Sigmoid colon (tissue), 7 donors: ENCODE measurements around the gene EDEM1. TPM values are rescaled to one million over a fixed set of nuclear protein-coding genes. Genes with fewer than 3 reads are reported as not detected.

Experiments
- DNase-seq: peaks from one replicate; pipeline ENCODE4 v3.0.0-alpha.2; 2019
- H3K27ac ChIP-seq, 4 donors: fragments of 200-600 bp; sonication (generic); one replicate each; pipeline ENCODE4 v1.5.1; 2016 to 2019; ENCODE audit warnings: mild to moderate bottlenecking in 1 of 4
- H3K27me3 ChIP-seq, 3 donors: fragments of 200-600 bp; sonication (generic); one replicate each; pipeline ENCODE4 v1.5.1; 2019; ENCODE audit warnings: mild to moderate bottlenecking in 1 of 3
- H3K36me3 ChIP-seq, 4 donors: fragments of 200-600 bp; sonication (generic); one replicate each; pipeline ENCODE4 v1.5.1; 2016 to 2019
- H3K4me1 ChIP-seq, 4 donors: fragments of 200-600 bp; sonication (generic); one replicate each; pipeline ENCODE4 v1.5.1; 2017 to 2019
- H3K4me3 ChIP-seq, 4 donors: fragments of 200-600 bp; sonication (generic); one replicate each; pipeline ENCODE4 v1.5.1; 2017 to 2019; ENCODE audit warnings: mild to moderate bottlenecking in 2 of 4, moderate library complexity in 1 of 4
- H3K9me3 ChIP-seq, 4 donors: fragments of 200-600 bp in 3 of 4; sonication (generic) in 3 of 4; one replicate each; pipeline versions ENCODE4 v1.5.1 to v1.6.1; 2013 to 2019
- EP300 ChIP-seq, 4 donors: sonication (generic); formaldehyde crosslinking; IDR thresholded peaks; one replicate each; pipeline ENCODE4 v1.6.1; 2017; ENCODE audit warnings: antibody characterized with exemption in 4 of 4
- POLR2A ChIP-seq, 2 donors: fragments of 450-650 bp; IDR thresholded peaks; one replicate each; pipeline ENCODE4 v1.6.1; 2016; ENCODE audit warnings: antibody characterized with exemption in 2 of 2, mild to moderate bottlenecking in 2 of 2, moderate library complexity in 2 of 2
- POLR2AphosphoS5 ChIP-seq, 4 donors: sonication (generic); formaldehyde crosslinking; IDR thresholded peaks; one replicate each; pipeline ENCODE4 v1.6.1; 2017; ENCODE audit warnings: antibody characterized with exemption in 4 of 4
- WGBS, 2 donors: extraction: QIAGEN DNeasy Blood & Tissue Kit; methylation state at CpG; one replicate each; pipeline ENCODE4 v1.1.7; 2013; 5-methylcytosine and 5-hydroxymethylcytosine counted together
- intact Hi-C: fragments of 100-400 bp; cut with DNase I; formaldehyde crosslinking; loops from one replicate; pipeline ENCODE4 v1.15.1; 2023
- polyA plus RNA-seq, 3 donors: library from polyadenylated mRNA; stranded (reverse); fragments of 200-250 nt; gene quantifications; one replicate each; pipeline ENCODE4 v1.2.3, GENCODE V29; 2013
- total RNA-seq, 4 donors: library from RNA; depleted of rRNA; stranded (reverse); fragments of >200 nt; gene quantifications; one replicate each; pipeline ENCODE4 v1.1.0, GENCODE V29; 2016
- TF ChIP-seq, protein P1 (sequence below), 4 experiments: fragments of 450-650 bp in 3 of 4; fragments of 200-600 bp in 1 of 4; IDR thresholded peaks; one replicate each; pipeline ENCODE4 v1.5.1; 2016 to 2019; ENCODE audit warnings: antibody characterized with exemption in 4 of 4, mild to moderate bottlenecking in 3 of 4, moderate library complexity in 2 of 4
- donor health status: healthy with polysubstance abuse.
- donor health status: Bipolar disorder and iron deficiency.
- donor health status: healthy.

EDEM1 gene
- total and polyA plus RNA-seq, 7 donors, result 3.6 to 23.8 (median 18.1) TPM

DNA sequence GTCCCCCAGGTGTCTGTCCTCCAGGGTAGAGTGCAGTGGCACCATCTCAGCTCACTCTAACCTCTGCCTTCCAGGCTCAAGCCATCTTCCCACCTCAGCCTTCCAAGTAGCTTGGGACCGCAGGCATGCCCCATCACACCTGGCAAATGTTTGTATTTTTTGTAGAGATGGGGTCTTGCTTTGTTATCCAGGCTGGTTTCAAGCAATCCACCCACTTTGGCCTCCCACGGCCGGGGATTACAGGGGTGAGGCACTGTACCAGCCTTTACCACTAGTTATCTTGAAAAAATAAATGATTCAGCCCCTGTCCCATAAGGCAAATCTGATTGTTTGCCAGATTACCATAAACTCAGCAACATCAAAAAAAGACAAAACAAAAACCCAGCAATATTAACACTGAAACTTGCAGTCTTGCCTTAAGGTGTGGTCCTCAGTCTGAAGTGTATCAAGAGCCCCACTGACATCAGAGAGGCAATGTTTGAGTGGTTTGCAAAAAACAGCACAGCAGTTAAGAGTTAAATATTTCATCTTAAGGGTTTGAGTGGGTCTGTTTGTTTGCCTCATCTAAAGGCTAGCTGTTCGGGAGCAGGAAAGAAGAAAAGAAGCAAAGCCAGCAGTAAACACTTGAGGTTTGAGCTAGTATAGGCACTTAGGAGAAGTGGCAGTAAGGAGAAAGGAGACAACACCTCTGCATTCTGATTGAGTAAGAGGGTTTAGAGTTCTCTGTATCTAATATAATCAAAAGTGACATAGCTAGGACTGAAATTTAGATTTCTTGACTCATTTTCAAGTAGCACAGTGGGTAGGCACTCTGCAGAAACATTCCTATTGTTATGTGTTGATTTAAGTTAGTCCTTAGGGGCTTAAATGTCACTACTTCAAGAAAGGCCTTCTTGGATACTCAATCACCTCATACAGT is 26.3 kb upstream of the EDEM1 start:
- no peak for TF ChIP-seq POLR2A (IDR thresholded peaks at IDR 0.05)
- no peak for TF ChIP-seq POLR2AphosphoS5 (IDR thresholded peaks at IDR 0.05)
- no peak for TF ChIP-seq EP300 (IDR thresholded peaks at IDR 0.05)
- TF ChIP-seq, protein P1, sequence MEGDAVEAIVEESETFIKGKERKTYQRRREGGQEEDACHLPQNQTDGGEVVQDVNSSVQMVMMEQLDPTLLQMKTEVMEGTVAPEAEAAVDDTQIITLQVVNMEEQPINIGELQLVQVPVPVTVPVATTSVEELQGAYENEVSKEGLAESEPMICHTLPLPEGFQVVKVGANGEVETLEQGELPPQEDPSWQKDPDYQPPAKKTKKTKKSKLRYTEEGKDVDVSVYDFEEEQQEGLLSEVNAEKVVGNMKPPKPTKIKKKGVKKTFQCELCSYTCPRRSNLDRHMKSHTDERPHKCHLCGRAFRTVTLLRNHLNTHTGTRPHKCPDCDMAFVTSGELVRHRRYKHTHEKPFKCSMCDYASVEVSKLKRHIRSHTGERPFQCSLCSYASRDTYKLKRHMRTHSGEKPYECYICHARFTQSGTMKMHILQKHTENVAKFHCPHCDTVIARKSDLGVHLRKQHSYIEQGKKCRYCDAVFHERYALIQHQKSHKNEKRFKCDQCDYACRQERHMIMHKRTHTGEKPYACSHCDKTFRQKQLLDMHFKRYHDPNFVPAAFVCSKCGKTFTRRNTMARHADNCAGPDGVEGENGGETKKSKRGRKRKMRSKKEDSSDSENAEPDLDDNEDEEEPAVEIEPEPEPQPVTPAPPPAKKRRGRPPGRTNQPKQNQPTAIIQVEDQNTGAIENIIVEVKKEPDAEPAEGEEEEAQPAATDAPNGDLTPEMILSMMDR (IDR thresholded peaks at IDR 0.05), result no peak
- H3K27ac ChIP-seq, result no peak overlapping the region
- intact Hi-C loops, result no loop called here
- H3K9me3 ChIP-seq, result no peaks in the 10 kb centered on the region
- no peaks in the 10 kb centered on the region for H3K36me3 ChIP-seq
- 77% methylated on average over 4 of the region's 4 CpGs for WGBS, 2 donors
- no peaks in the 10 kb centered on the region for H3K27me3 ChIP-seq
- DNase-seq, result no peak
- H3K4me3 ChIP-seq, result no peak overlapping the region
- H3K4me1 ChIP-seq, result peaks cover 0 to 29% (median 20%) of the 10 kb centered on the region in 4 donors

DNA sequence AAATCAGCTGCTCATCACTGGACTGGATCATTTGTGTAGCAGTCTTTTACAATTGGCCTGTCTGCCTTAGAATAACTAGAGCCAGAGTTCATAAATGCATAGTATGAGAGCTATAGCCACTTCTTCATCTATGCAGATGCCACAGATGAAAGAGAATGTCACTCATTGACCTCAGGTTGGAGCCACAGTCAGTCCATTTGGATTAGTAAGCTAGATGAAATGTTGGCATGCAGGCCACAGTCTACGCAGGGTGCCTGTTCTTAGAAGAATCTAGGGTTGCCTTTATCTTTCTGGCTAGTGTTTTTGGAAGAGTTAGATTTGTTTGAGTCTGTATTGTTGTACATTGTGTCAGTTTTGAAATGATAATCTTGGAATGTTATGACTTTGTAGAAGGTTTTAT is 25.4 kb upstream of the EDEM1 start:
- 95 to 96% methylated on average over 1 of the region's 1 CpG for WGBS, 2 donors
- Histone ChIP-seq H3K4me3 (no peak overlapping the region), H3K36me3 (no peaks in the 10 kb centered on the region), H3K27ac (no peak overlapping the region), H3K9me3 (no peaks in the 10 kb centered on the region), H3K4me1 (peaks cover 0 to 29% (median 20%) of the 10 kb centered on the region in 4 donors), H3K27me3 (no peaks in the 10 kb centered on the region)
- TF ChIP-seq EP300 (IDR thresholded peaks at IDR 0.05), result no peak
- no peak for DNase-seq
- intact Hi-C loops, result no loop called here

DNA sequence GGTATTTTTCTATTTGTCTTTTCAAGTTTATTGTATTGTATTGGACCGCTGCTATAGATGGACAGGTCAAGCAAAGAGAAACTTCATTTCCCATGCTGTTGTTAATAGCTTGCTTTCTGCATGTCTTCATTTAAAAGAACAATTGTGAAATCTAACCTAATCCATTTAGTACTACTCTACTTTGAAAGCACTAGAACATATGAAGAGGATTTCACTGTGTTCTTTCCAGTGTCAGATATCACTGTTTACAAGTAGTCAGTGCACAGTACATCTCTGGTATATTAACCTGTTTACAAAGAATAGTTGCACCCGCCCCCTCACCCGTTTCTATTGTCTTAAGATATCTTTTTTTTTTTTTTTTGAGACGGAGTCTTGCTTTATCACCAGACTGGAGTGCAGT is 21.8 kb upstream of the EDEM1 start:
- 90 to 92% methylated on average over 4 of the region's 4 CpGs for WGBS, 2 donors
- intact Hi-C loops, result no loop called here
- Histone ChIP-seq H3K27me3 (no peaks in the 10 kb centered on the region), H3K27ac (no peak overlapping the region), H3K36me3 (peaks cover 0 to under 1% (median 0%) of the 10 kb centered on the region in 4 donors), H3K9me3 (no peaks in the 10 kb centered on the region), H3K4me1 (peaks cover 0 to 22% (median 16%) of the 10 kb centered on the region in 4 donors), H3K4me3 (no peak overlapping the region)
- DNase-seq, result no peak
- TF ChIP-seq EP300 (IDR thresholded peaks at IDR 0.05) (no peak), POLR2A (IDR thresholded peaks at IDR 0.05) (no peak), POLR2AphosphoS5 (IDR thresholded peaks at IDR 0.05) (no peak)
- TF ChIP-seq, protein P1 (IDR thresholded peaks at IDR 0.05), result no peak

DNA sequence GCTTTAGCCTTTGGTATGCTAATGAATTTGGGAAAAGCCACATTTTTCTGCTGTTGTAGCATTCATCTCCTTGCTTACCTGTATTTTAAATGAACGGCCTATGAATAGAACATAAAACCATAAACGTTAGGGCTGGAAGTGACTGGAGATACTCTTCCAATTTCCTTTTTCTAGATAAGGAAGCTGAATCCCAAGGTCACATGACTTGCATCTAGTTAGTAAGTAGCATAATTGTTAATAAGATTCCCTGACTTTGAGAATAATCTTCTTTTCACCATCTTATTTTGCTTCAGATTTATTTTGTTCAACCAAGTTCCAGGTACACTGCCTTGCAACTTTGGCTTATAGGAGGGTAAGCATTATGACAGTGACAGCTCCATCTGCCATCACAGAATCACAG is 20.7 kb upstream of the EDEM1 start:
- Histone ChIP-seq H3K9me3 (no peaks in the 10 kb centered on the region), H3K27me3 (no peaks in the 10 kb centered on the region), H3K36me3 (peaks cover 0 to 12% (median 5%) of the 10 kb centered on the region in 4 donors), H3K4me3 (no peak overlapping the region), H3K4me1 (peaks cover 0 to 11% (median 5%) of the 10 kb centered on the region in 4 donors), H3K27ac (no peak overlapping the region)
- DNase-seq, result no peak
- TF ChIP-seq POLR2AphosphoS5 (IDR thresholded peaks at IDR 0.05) (no peak), POLR2A (IDR thresholded peaks at IDR 0.05) (no peak), EP300 (IDR thresholded peaks at IDR 0.05) (no peak)
- TF ChIP-seq, protein P1 (IDR thresholded peaks at IDR 0.05), result no peak
- 21 to 70% methylated on average over 2 of the region's 2 CpGs for WGBS, 2 donors
- intact Hi-C loops, result no loop called here

DNA sequence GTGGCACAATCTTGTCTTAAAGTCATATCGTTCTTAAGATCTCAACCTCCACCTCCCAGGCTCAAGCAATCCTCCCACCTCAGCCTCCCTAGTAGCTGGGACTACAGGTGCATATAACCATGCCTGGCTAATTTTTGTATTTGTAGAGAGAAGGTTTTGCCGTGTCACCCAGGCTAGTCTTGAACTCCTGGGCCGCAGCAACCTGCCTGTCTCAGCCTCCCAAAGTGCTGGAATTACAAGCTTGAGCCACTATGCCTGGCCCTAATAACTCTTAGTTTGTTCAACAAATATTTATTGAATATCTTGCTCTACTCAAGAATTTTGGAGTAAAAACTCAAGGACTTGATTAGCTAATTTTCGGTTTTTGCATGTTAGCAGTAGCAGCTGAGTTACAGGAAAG is 19.4 kb upstream of the EDEM1 start:
- no peak for TF ChIP-seq EP300 (IDR thresholded peaks at IDR 0.05)
- no peak for TF ChIP-seq POLR2AphosphoS5 (IDR thresholded peaks at IDR 0.05)
- TF ChIP-seq POLR2A (IDR thresholded peaks at IDR 0.05), result no peak
- TF ChIP-seq, protein P1 (IDR thresholded peaks at IDR 0.05), result no peak
- H3K4me3 ChIP-seq, result no peak overlapping the region
- H3K4me1 ChIP-seq, result peaks cover 0 to 6% (median 2%) of the 10 kb centered on the region in 4 donors
- no peaks in the 10 kb centered on the region for H3K27me3 ChIP-seq
- no peak overlapping the region for H3K27ac ChIP-seq
- H3K9me3 ChIP-seq, result no peaks in the 10 kb centered on the region
- no peak for DNase-seq
- 89 to 94% methylated on average over 4 of the region's 4 CpGs for WGBS, 2 donors
- intact Hi-C loops, result no loop called here
- peaks cover 0 to 25% (median 16%) of the 10 kb centered on the region in 4 donors for H3K36me3 ChIP-seq
